OCI-LY3 (cell line): ENCODE results near the gene CCDC43.

ENCODE experiments used
- EZH2phosphoT487 ChIP-seq: fragments of 200-600 bp; shearing (Covaris generic); IDR thresholded peaks from 2 replicates; pipeline ENCODE4 v1.6.1; 2018; ENCODE audit warnings: antibody characterized with exemption, mixed run types, low read depth
- TF ChIP-seq, protein P1 (sequence below): fragments of 200-600, 300-600 bp; sonication (generic); IDR thresholded peaks from 2 replicates; pipeline ENCODE4 v1.5.1; 2014; ENCODE audit warnings: antibody characterized with exemption, low read length, low read depth

DNA sequence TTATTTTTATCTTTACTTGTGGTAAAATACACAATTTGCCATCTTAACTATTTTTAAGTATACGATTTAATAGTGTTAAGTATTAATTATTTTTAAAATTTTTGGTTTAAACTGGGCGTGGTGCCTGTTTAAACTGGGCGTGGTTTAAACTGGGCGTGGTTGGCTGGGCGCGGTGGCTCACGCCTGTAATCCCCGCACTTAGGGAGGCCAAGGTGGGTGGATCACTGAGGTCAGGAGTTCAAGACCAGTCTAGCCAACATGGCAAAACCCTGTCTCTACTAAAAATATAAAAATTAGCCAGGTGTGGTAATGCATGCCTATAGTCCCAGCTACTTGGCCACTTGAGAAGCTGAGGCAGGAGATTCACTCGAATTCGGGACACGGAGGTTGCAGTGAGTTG, 4.0 kb upstream of the CCDC43 start:
- TF ChIP-seq, protein P1, sequence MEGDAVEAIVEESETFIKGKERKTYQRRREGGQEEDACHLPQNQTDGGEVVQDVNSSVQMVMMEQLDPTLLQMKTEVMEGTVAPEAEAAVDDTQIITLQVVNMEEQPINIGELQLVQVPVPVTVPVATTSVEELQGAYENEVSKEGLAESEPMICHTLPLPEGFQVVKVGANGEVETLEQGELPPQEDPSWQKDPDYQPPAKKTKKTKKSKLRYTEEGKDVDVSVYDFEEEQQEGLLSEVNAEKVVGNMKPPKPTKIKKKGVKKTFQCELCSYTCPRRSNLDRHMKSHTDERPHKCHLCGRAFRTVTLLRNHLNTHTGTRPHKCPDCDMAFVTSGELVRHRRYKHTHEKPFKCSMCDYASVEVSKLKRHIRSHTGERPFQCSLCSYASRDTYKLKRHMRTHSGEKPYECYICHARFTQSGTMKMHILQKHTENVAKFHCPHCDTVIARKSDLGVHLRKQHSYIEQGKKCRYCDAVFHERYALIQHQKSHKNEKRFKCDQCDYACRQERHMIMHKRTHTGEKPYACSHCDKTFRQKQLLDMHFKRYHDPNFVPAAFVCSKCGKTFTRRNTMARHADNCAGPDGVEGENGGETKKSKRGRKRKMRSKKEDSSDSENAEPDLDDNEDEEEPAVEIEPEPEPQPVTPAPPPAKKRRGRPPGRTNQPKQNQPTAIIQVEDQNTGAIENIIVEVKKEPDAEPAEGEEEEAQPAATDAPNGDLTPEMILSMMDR = no peak
- TF ChIP-seq EZH2phosphoT487 = no peak
